ENCODE measurements around the gene USP24.

USP24 gene

DNA sequence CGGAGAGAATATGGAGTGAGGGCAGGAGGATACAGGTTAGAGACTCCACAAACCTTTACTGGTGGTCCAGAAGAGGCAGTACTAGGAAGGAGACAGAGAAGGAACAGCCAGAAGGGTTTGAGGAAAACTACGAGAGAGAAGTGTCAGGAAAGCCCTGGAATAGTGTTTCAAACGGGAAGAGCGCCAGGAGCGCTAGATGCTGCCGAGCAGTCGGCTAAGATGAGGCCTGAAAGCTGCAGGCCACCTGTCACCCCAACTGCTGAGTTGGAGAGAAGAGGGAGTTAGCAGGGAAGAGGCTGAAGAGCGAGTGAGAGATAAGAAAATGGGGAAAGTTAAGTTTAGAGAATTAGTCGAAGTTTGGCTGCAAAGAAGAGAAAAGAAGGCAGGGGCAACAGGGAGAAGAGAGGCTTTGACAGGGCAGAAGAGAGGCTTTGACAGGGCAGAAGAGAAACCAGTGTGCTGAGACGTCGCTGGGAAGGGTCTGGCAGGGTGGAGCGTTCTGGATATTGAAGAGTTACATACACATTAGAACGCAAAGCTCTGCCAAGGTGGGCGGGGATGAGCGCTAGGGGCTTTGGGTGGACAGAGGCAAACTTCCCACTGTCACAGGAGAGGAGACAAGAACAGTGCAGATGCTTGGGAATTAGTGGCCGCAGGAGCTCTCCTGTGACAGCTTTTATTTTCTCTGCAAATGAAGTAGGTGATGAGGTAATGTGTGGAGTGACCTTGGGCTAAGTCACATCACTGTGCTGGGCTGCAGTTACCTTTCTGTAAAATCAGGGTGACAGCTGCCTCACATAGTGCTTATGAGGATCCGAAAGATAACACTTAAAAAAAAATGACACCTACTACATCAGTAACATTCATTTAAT lies 144.6 kb downstream of the USP24 start:
- DNase-seq (ENCODE audit: low read depth in 3 of 3): no peak

DNA sequence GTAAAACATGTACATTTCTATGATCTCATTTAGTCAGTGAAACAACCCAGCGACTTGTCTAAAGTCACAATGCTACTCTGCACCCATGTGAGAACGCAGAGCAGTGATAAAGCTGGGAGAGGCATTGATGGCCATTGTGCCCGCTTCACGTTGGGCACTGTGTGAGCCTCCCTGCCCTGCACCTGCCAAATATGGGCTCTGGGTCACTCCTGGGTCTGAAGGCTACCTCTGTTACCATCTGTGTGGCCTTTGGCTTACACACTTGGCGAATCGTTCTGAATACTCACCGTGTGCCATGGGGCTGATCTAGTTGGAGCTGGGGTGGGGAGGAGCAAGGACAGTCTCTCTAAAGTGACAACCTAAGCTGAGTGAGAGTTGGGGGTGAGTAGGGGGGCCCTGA lies 145.9 kb downstream of the USP24 start:
- no peak for DNase-seq (ENCODE audit: low read depth in 3 of 3)

DNA sequence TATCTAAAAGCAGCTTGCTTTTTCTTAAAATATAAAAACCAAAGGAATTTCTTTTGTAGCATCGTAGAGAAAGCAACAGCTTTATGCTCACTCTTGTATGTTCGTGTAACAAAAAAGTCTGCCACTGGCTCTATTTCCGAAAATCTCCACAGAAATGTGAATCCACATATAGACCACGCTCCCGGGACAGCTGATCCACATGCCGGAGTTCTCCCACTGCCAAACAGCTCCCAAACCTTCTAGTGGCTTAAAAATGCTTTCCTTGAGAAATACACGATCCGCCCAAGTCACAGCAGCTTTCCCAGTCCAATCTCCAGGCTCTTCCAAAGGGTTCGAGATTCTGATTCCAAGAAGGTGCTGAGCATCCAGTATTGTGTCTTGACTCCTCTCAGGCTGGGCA lies 146.5 kb downstream of the USP24 start:
- no peak for DNase-seq (ENCODE audit: low read depth in 3 of 3)

DNA sequence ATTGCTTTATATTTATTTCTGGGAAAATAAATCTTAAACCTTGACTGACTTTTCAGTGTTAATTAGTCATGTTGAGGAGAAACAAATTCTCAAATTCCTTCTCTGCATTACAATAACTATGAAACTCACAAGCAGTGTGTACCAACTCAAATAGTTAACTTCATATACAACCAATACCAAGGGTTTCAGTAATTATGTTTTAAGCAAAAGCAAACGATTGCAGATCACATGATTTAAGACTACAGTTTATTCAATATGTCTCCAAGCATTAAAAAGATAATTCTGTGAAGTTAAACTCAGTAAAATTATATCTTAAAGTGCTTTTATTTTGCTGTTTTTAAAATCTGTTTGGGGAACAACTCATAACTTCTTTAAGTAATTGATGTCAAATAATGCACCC lies 147.2 kb downstream of the USP24 start:
- DNase-seq (ENCODE audit: low read depth in 3 of 3): no peak

DNA sequence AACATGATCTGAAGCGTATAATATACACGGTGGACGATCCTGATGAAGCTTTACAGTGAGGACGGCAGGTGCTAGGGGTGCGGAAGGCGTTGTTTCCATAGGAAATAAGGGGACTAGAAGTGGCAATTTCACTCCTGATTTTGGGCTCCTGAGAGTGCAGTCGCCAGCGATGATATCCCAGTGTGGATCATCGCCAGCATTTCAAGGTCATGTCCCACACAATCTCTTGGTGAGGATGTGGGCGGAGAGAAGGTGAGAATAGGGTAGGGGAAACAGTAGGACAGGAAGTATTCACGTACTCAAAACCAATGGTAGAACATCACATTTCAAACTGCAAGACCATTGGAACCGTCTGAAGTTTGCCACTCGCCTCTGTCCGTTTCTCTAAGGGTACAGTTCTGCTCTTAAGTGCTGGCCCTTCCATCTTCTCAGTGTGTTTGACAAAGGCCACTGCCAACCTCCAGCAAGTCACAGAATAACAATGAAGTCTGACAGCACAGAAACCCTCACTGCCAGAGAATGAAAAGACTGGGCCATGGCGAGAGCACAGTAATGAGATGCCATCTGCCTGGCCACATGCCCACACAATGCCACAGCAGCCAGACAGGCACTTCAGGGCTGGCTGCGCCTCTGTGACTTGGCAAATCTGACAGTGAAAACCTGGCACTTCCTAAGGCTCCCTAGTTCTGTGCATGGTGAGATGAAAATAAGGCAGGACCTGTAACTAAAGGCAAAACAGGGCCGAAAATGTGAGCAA lies 148.0 kb downstream of the USP24 start:
- DNase-seq (ENCODE audit: low read depth in 3 of 3): no peak

DNA sequence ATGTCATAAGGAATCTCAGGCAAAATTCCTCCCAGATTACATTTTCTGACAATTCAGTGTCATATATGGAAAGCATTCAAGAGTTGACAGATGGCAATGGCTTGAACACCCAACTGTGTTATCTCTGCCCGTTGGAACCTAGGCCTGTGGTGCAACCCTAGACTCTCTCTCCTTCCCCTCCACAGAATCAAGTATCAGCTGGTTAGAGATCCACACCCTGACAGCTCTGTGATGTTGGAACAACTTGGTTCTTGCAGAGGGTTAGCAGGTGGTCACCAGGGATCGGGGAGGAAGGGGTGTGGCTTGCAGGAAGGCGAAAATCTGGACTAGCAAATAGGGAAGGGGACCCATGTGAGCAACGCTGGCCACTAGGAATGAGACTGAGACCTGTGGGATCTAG lies 149.5 kb downstream of the USP24 start:
- no peak for DNase-seq (ENCODE audit: low read depth in 3 of 3)

DNA sequence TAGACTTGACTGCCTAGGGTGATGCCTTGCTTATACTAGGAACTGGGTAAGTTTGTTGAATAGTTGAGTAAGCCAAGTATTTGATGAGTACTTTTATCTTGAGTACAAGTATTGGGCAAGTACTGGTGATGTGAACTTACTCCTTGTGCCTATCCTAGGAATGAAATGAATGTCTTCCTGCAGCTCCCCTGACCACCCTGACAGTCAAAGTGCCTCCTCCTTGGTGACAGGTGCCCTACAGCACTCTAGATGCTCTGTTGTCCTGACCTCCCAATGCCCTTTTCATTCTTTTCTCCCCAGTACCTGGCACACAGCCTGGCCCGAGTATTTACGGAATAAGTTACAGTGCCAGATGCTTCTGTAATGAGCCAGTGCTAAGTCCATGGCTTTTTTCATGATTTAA lies 150.3 kb downstream of the USP24 start:
- no peak for DNase-seq (ENCODE audit: low read depth in 3 of 3)

DNA sequence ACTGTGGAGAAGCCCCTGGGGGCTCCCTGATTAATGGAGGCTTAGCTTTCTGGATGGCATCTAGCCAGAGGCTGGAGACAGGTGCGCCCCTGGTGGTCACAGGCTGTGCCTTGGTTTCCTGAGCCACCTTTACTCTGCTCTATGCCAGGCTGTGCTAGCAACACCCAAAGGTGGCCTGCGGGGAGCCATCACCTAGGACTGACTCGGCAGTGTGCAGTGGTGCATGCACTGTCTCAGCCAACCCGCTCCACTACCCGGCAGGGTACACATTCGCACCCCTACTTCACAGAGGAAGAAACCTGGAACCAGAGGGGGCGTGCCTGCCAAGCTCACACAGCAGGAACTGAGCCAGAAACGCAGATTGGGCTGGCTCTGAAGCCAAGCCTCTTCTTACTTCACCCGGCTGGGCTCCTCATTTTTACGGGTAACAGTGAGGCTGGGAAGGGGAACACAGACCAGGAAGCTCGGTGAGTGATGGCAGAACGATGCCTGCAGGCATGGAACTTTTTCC lies 151.0 kb downstream of the USP24 start:
- no peak for DNase-seq (ENCODE audit: low read depth in 3 of 3)

DNA sequence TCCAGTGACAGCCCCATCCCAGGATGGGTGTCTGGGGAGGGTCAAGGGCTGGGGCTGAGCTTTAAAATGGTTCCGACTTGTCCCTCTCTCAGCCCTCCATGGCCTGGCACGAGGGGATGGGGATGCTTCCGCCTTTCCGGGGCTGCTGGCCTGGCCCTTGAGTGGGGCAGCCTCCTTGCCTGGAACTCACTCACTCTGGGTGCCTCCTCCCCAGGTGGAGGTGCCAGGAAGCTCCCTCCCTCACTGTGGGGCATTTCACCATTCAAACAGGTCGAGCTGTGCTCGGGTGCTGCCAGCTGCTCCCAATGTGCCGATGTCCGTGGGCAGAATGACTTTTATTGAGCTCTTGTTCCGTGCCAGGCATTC lies 151.6 kb downstream of the USP24 start:
- DNase-seq (ENCODE audit: low read depth in 3 of 3): no peak

DNA sequence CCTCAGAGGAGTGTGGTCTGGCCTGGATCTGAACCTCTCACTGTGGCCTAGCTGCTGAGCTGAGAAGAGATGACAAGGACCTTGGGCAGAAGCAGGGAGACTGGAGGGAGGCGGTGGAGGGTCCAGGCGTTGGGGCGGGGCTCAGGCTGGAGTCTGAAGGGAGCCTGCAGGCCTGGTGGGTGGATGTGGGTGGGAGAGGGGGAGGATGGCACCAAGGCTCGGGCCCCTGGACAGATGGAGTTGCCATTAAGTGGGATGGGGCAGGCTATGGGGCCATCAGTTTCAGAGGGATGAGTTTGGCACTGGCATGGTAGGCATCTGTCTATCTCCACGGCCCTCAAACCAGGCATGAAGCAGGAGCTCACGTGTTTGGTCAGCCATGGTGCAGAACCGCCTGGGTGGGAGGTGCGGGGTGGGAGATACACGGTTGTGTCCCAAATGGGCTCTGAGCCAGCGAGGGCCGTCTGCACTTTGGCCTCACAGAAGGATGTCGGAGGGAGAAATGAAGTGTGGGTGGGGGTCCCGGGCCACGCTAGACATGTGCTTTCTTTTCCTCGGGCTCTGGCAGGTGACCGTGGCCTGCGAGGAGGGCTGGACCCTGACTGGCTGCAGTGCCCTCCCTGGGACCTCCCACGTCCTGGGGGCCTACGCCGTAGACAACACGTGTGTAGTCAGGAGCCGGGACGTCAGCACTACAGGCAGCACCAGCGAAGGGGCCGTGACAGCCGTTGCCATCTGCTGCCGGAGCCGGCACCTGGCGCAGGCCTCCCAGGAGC lies 152.2 kb downstream of the USP24 start:
- no peak for DNase-seq (ENCODE audit: low read depth in 3 of 3)

DNA sequence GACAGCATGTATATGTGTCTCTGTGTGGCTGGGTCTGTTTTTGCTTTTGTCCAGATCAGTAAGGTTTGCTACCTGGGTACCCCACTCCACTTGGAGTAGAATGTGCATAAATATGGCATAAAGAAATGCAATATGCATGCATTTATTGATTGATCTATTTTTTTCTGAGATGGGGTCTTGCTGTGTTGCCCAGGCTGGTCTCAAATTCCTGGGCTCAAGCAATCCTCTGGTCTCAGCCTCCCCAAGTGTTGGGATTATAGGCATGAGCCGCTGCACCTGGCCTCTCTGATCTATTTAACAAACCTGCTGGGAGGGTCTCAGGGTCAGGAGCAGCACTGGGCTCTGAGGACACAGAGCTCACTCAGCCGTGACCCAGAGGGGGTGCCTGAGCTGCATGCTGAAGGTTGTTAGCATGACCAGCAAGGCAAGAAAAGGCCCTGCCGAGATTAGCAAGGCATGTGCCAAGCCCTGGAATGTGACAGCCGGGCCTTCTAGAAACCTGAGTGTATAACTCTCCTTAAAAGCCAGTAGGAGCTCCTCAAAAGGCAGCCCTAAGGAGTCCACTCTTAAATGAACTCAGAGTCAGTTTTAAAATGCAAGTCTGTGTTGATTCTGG lies 153.3 kb downstream of the USP24 start:
- DNase-seq (ENCODE audit: low read depth in 3 of 3): no peak

DNA sequence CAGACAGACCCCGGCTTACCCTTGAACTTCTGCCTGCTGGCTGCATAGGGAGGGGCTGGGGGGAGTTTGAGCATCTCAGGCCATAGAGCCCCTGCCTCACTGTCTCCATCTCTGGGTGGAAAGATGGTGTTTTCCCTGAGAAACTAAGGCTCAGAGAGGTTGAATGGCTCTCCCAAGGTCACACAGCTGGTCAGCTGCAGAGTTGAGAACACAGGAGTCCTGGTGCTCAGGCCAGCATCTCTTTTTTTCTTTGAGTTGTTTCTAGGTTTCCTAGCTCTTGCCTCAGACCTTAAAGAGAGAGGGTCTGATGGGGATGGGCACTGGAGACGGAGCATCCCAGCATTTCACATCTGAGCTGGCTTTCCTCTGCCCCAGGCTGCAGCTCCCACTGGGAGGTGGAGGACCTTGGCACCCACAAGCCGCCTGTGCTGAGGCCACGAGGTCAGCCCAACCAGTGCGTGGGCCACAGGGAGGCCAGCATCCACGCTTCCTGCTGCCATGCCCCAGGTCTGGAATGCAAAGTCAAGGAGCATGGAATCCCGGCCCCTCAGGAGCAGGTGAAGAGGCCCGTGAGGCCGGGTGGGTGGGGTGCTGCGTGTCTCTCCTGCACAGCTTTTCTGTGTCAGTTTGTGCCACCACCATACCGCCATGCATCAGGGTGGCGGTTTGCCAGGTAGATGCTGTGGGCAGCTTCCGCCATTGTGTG lies 154.0 kb downstream of the USP24 start:
- no peak for DNase-seq (ENCODE audit: low read depth in 3 of 3)

DNA sequence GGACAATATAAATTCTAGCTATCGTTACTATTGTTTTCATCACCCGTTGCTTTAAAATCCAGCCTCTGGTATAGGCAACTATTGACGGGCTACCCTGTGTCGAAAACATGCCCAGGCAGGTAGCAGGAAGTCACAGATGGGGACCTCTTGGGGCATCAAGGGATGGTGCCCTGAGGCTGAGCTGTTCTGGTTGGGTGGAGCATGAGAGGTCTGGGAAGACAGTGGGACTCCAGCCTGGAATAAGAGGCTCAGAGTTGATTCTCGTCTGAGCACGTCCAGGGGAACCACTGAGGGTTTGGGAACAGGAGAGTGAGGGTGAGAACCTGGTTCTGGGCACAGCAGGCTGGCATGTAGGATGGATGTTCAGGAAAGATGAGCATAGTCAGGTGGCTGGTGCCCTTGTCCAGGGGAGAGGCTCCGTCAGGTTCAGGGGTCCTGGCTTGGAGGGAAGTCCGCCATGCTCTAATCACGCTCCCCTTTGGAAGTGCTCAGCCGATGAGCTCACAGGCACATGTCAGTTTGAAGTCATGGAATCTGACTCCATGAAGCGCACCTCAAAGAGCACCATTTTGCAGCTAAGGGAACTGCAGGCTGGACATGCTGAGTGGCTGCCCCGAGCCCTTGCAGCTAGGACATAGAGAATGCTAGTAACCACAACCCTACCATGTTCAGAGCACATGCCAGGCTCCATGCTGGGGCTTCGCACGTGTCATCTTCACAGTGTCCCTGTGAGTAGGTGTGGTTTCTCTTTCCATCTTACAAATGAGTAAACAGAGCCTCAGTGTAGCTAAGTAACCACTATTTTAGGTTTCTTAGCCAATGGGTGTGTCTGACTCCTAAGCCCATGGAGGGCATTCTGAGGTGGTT lies 154.8 kb downstream of the USP24 start:
- no peak for DNase-seq (ENCODE audit: low read depth in 3 of 3)

DNA sequence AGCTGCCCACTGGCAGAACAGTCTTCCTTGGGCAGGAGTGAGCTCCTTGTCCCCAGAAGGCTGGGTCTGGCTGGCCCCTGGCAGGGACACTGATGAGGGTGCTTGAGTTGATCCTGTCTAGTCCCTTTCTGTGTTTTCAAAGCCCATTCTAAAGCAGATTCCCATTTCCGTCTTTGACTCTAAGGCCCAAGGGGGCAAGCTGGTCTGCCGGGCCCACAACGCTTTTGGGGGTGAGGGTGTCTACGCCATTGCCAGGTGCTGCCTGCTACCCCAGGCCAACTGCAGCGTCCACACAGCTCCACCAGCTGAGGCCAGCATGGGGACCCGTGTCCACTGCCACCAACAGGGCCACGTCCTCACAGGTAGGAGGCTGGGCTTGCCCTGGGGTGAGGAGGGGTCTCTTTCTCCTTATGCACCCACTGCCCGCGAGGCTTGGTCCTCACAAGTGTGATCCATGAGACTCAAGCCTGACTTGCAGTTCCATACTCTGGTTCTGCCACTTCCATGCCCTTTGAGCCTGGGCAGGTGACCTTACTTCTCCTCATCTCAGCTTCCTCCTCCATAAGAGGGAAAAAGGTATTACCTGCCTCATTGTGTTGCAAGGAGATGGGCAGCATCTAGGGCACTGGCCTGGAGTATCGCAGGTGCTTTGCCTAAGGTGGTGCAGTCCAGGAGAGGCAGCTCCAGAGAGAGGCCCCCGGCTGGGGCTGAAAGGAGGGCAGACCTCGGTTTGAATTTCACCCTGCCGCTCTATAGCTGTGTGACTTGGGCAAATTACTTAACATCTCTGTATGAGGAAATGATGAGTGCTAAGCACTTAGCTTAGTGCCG lies 155.6 kb downstream of the USP24 start:
- DNase-seq (ENCODE audit: low read depth in 3 of 3): no peak

DNA sequence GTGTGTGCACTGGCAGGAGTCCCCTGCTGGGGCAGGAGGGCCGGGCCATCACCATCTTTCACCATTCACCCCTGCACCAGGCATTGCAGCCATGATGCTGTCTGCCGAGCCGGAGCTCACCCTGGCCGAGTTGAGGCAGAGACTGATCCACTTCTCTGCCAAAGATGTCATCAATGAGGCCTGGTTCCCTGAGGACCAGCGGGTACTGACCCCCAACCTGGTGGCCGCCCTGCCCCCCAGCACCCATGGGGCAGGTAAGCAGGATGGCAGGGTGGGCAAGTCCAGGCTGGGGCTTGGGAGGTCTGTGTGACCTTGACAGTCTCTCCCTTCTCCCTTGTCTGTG lies 157.2 kb downstream of the USP24 start:
- DNase-seq (ENCODE audit: low read depth in 3 of 3): no peak

DNA sequence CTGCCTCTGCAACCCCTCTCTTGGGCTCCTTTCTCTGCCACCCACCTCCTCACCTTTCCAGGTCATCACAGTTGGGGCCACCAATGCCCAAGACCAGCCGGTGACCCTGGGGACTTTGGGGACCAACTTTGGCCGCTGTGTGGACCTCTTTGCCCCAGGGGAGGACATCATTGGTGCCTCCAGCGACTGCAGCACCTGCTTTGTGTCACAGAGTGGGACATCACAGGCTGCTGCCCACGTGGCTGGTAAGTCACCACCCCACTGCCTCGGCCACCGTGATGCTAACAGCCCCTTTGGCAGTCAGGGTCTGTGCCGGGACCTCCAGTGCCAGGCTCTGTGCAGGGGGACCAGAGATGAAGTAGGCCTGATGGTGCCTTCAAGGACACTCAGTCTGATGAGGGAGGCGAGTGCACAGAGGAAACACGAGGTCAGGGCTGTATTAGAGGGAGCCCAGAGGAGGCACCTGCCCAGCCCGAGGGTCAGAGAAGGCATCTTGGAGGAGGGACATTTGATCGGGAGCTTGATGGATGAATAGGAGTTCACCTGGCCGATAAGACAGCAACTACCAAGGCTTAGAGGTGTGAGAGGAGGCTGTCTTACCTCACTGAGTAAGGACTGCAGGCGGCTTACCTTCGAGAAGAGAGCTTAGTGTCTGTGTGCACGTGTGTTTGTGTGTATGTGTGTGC lies 157.8 kb downstream of the USP24 start:
- DNase-seq (ENCODE audit: low read depth in 3 of 3): no peak

DNA sequence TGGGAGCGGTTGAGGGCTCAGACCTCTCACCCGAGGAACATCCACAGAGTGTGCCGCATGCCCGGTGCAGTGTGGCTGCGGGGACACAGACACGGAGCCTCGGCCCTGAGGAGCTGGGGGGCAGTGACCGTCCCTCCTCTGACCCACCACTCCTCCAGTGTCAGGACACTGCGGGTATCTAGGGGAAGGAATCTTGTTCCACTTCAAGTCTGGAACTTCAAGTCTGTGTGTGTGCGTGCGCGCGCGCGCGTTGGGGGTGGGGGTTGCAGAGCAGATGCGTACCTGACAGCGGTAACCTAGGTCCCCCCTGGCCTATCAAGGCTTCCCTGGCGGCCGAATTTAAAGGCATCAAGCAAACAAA lies 158.6 kb downstream of the USP24 start:
- no peak for DNase-seq (ENCODE audit: low read depth in 3 of 3)

DNA sequence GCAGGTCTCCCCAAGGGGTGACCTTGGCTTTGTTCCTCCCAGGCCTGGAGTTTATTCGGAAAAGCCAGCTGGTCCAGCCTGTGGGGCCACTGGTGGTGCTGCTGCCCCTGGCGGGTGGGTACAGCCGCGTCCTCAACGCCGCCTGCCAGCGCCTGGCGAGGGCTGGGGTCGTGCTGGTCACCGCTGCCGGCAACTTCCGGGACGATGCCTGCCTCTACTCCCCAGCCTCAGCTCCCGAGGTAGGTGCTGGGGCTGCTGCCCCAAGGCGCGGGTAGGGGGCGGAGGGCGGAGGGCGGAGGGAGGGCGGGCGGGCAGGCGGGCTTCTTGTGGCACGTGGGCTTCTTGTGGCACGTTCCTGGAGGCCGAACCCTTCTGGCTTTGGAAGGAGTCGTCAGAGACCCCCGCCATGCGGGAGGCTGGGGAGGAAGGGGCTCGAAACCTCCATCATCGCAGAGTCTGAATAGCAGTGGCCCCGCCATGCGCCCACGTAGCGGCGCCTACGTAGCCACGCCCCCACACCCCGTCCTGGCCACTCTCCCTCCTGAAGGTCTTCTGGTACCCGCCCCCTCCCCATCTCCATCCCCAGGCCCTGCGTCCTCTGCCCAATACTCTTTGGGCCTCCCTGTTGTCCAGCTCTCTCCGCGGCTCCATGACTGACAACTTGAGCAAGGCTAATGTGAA lies 159.1 kb downstream of the USP24 start:
- no peak for DNase-seq (ENCODE audit: low read depth in 3 of 3)
